ENCODE data around the gene TRIML1. TPM values are rescaled to one million over a fixed set of nuclear protein-coding genes. Genes with fewer than 3 reads are reported as not detected.
A peak's percentile ranks its signal among the peaks of the same experiment; 100 is the strongest.

Gene TRIML1
- total RNA-seq, 1 experiment from 2014 or later, result not detected

- Histone ChIP-seq H2BK15ac (ENCODE audit: low read depth, low read length) (no peak overlapping the region), H4K91ac (ENCODE audit: insufficient read length, low read depth, low read length) (no peak overlapping the region), H2AK5ac (ENCODE audit: insufficient read length, low read length) (no peak overlapping the region), H3K9me3 (ENCODE audit: control insufficient read depth, low read depth, low read length) (no peaks in the 10 kb centered on the region), H3K14ac (ENCODE audit: insufficient read depth, low read length) (no peak overlapping the region), H4K5ac (ENCODE audit: insufficient read length, low read depth, low read length) (no peak overlapping the region), H3K79me1 (ENCODE audit: insufficient read depth, low read depth, low read length, poor library complexity, severe bottlenecking) (no peaks in the 10 kb centered on the region), H3K9ac (ENCODE audit: extremely low read depth, insufficient read length, low read length) (no peak overlapping the region), H3K27me3 (ENCODE audit: insufficient read depth, low read length) (no peaks in the 10 kb centered on the region), H3K18ac (ENCODE audit: insufficient read length, low read depth, low read length) (no peak overlapping the region), H2BK5ac (ENCODE audit: insufficient read length, low read length) (no peak overlapping the region), H3K79me2 (ENCODE audit: insufficient read depth, low read length) (no peaks in the 10 kb centered on the region), H2BK12ac (ENCODE audit: insufficient read length, low read depth, low read length) (no peak overlapping the region), H3K4me2 (ENCODE audit: insufficient read depth, insufficient read length, low read length) (no peak overlapping the region), H3T11ph (ENCODE audit: low read length) (no peak overlapping the region), H3K23me2 (ENCODE audit: insufficient read length, low read depth, low read length, poor library complexity, severe bottlenecking) (no peaks in the 10 kb centered on the region), H3K27ac (ENCODE audit: insufficient read length, low read depth, low read length) (no peak overlapping the region), H2BK20ac (ENCODE audit: low read depth, low read length, poor library complexity, severe bottlenecking) (no peak overlapping the region), H3K56ac (ENCODE audit: insufficient read length, low read depth, low read length) (no peak overlapping the region), H4K20me1 (ENCODE audit: control insufficient read depth, insufficient read depth, insufficient read length) (no peaks in the 10 kb centered on the region), H3K4ac (ENCODE audit: low read depth, low read length) (no peak overlapping the region), H3K23ac (ENCODE audit: insufficient read length, low read depth, low read length) (no peak overlapping the region), H4K8ac (replicated peaks; ENCODE audit: insufficient read length, low read depth, low read length) (no peak overlapping the region), H3K4me1 (ENCODE audit: insufficient read depth, low read length) (no peaks in the 10 kb centered on the region), H2BK120ac (ENCODE audit: low read depth, low read length, poor library complexity, severe bottlenecking) (no peak overlapping the region), H2AFZ (ENCODE audit: low read length) (no peak overlapping the region)
- no CpG with 5 or more reads among the region's 11 CpGs for WGBS (ENCODE audit: extremely low coverage, insufficient read length, low lambda C conversion rate)
- H3K4me1 Mint-ChIP-seq, result peaks cover 0 to 4% of the 10 kb centered on the region in 2 experiments; a peak in 1 of 4 replicates
- H3K4me3 Mint-ChIP-seq, result no peak overlapping the region
- peaks cover 2 to 19% (median 6%) of the 10 kb centered on the region in 3 experiments; a peak in 6 of 7 replicates for H3K36me3 Mint-ChIP-seq (ENCODE audit: insufficient read depth in 1 of 3, low read depth in 3 of 3)
- DNase-seq, result no peak
- peaks cover 18 to 22% of the 10 kb centered on the region in 2 experiments for H3K9me3 Mint-ChIP-seq
- H3K27me3 Mint-ChIP-seq (ENCODE audit: low read depth), result no peaks in the 10 kb centered on the region
- TF ChIP-seq CTCF (conservative IDR thresholded peaks at IDR 0.05), result no peak
- peak overlapping the region in 2 of 3 experiments; percentile 18 to 58; a peak in 2 of 7 replicates for H3K27ac Mint-ChIP-seq
Observed at GRCh38 chr4:188154668-188155405, 15.6 kb downstream of the TRIML1 start.
